KMS-11 (cell line): Measurements from ENCODE around the gene BSG.

Source experiments
- H2AFZ ChIP-seq: fragments of 200-600 bp; sonication (generic); 2 replicates; pipeline ENCODE4 v1.6.1; 2016; ENCODE audit warnings: antibody characterized with exemption, mixed run types, low read depth
- H3K27ac ChIP-seq: fragments of 200-600 bp; sonication (generic); 2 replicates; pipeline ENCODE4 v1.6.1; 2016; ENCODE audit warnings: mild to moderate bottlenecking, mixed run types
- H3K27me3 ChIP-seq: fragments of 200-600 bp; sonication (generic); 2 replicates; pipeline ENCODE4 v1.6.1; 2017; ENCODE audit warnings: mild to moderate bottlenecking, low read depth, mixed run types, moderate library complexity; ENCODE audit not compliant: insufficient read depth
- H3K36me3 ChIP-seq: fragments of 200-600 bp; sonication (generic); 2 replicates; pipeline ENCODE4 v1.6.1; 2017; ENCODE audit warnings: mild to moderate bottlenecking, mixed run types; ENCODE audit not compliant: insufficient read depth
- H3K4me1 ChIP-seq: fragments of 200-600 bp; sonication (generic); 2 replicates; pipeline ENCODE4 v1.6.1; 2016; ENCODE audit warnings: mild to moderate bottlenecking, low read depth, mixed run types; ENCODE audit not compliant: poor library complexity, severe bottlenecking
- H3K4me2 ChIP-seq: fragments of 200-600 bp; sonication (generic); 2 replicates; pipeline ENCODE4 v1.7.0; 2016; ENCODE audit warnings: mild to moderate bottlenecking, mixed run types
- H3K4me3 ChIP-seq: fragments of 200-600 bp; sonication (generic); IDR thresholded peaks from 2 replicates; pipeline ENCODE4 v1.6.1; 2017; ENCODE audit warnings: low read depth, low read length, mixed read lengths; ENCODE audit not compliant: insufficient read depth
- H3K79me2 ChIP-seq: fragments of 200-600 bp; sonication (generic); 2 replicates; pipeline ENCODE4 v1.6.1; 2016; ENCODE audit warnings: low read depth, mixed run types; ENCODE audit not compliant: insufficient read depth
- H3K9ac ChIP-seq: fragments of 200-600 bp; sonication (generic); 2 replicates; pipeline ENCODE4 v1.6.1; 2016; ENCODE audit warnings: mild to moderate bottlenecking, mixed run types
- H4K20me1 ChIP-seq: fragments of 200-600 bp; sonication (generic); 2 replicates; pipeline ENCODE4 v1.6.1; 2016; ENCODE audit warnings: mild to moderate bottlenecking, mixed run types; ENCODE audit not compliant: insufficient read depth
- TF ChIP-seq, protein P1 (sequence below): fragments of 200-600 bp; sonication (generic); conservative IDR thresholded peaks from 2 replicates; pipeline ENCODE4 v1.6.1; 2017; ENCODE audit warnings: low read depth, mild to moderate bottlenecking, antibody characterized with exemption, low read length, moderate library complexity, mixed read lengths

Gene BSG

DNA sequence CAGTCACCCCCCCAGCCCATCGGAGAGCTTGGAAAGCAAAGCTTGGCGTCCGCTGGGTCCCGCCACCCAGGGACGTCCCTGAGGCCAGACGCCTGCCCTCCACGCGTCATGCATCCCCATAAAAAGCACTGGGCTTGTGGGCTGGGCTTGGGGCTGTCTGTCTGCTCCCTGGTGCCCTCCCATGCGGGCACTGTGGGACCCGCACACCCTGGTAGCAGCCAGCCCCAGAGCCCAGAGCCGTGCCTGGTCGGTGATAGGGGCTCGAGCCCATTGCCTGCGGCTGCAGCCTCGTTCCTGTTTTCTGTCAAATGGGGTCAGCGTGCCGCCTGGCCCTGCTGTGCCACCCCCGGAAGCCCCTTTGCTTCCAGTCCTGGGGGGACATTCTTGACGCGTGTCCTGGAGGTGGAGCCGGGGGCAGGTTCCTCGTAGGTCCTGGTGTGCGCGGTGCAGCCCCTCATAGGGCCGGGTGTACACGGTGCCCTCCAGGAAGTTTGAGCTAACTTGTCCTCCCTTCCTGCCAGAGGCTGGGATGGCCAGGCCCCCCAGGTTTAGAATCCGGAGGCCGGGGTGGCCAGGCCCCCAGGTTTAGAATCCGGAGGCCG lies 32.9 kb upstream of the BSG start:
- H3K27ac ChIP-seq: no peak overlapping the region
- no peak overlapping the region for H3K4me2 ChIP-seq
- no peaks in the 10 kb centered on the region for H3K4me1 ChIP-seq
- no peak overlapping the region for H3K4me3 ChIP-seq
- H3K27me3 ChIP-seq: no peaks in the 10 kb centered on the region
- TF ChIP-seq, protein P1, sequence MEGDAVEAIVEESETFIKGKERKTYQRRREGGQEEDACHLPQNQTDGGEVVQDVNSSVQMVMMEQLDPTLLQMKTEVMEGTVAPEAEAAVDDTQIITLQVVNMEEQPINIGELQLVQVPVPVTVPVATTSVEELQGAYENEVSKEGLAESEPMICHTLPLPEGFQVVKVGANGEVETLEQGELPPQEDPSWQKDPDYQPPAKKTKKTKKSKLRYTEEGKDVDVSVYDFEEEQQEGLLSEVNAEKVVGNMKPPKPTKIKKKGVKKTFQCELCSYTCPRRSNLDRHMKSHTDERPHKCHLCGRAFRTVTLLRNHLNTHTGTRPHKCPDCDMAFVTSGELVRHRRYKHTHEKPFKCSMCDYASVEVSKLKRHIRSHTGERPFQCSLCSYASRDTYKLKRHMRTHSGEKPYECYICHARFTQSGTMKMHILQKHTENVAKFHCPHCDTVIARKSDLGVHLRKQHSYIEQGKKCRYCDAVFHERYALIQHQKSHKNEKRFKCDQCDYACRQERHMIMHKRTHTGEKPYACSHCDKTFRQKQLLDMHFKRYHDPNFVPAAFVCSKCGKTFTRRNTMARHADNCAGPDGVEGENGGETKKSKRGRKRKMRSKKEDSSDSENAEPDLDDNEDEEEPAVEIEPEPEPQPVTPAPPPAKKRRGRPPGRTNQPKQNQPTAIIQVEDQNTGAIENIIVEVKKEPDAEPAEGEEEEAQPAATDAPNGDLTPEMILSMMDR: no peak
- no peak overlapping the region for H3K9ac ChIP-seq
- no peaks in the 10 kb centered on the region for H3K79me2 ChIP-seq
- H4K20me1 ChIP-seq: no peaks in the 10 kb centered on the region
- H3K36me3 ChIP-seq: no peaks in the 10 kb centered on the region
- H2AFZ ChIP-seq: no peak overlapping the region

DNA sequence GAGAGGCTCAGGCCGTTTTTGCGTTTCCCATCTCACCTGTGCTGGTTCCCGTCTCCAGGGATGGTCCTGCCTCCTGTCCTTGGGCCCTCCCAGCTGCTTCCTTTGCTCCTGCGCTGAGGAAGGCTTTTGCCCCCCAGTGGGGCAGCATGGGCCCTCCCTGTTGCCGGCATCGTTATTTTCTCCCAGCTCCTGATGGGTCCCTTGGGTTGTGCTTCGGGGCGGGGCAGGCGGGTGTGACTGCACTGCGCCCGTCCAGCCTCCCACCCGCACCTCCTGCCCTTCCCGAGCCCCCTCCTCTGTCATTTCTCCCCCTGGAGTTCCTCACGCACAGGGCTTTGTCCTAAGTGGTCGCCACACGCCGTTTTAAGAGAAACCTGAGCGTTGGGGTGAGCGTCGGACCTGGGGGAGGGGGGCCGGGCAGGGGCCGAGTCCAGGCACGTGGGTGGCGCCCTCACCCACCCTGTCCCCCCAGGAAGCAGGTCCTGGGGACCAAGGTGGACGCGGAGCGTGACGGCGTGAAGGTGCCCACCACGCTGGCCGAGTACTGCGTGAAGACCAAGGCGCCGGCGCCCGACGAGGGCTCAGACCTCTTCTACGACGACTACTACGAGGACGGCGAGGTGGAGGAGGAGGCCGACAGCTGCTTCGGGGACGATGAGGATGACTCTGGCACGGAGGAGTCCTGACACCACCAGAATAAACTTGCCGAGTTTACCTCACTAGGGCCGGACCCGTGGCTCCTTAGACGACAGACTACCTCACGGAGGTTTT lies 31.3 kb upstream of the BSG start:
- no peaks in the 10 kb centered on the region for H3K79me2 ChIP-seq
- no peaks in the 10 kb centered on the region; the same call in 1 of the 2 replicates for H3K27me3 ChIP-seq
- H3K27ac ChIP-seq: no peak overlapping the region
- H3K4me2 ChIP-seq: no peak overlapping the region
- H4K20me1 ChIP-seq: no peaks in the 10 kb centered on the region
- no peak overlapping the region for H3K9ac ChIP-seq
- H3K4me3 ChIP-seq: no peak overlapping the region
- H2AFZ ChIP-seq: no peak overlapping the region
- no peaks in the 10 kb centered on the region for H3K4me1 ChIP-seq
- TF ChIP-seq, protein P1: no peak
- no peaks in the 10 kb centered on the region for H3K36me3 ChIP-seq

DNA sequence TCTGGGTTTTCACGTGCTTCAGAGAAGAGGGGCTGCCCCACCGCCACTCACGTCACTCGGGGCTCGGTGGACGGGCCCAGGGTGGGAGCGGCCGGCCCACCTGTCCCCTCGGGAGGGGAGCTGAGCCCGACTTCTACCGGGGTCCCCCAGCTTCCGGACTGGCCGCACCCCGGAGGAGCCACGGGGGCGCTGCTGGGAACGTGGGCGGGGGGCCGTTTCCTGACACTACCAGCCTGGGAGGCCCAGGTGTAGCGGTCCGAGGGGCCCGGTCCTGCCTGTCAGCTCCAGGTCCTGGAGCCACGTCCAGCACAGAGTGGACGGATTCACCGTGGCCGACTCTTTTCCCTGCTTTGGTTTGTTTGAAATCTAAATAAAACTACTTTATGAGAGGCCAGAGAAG lies 30.7 kb upstream of the BSG start:
- no peaks in the 10 kb centered on the region for H3K4me1 ChIP-seq
- TF ChIP-seq, protein P1: no peak

DNA sequence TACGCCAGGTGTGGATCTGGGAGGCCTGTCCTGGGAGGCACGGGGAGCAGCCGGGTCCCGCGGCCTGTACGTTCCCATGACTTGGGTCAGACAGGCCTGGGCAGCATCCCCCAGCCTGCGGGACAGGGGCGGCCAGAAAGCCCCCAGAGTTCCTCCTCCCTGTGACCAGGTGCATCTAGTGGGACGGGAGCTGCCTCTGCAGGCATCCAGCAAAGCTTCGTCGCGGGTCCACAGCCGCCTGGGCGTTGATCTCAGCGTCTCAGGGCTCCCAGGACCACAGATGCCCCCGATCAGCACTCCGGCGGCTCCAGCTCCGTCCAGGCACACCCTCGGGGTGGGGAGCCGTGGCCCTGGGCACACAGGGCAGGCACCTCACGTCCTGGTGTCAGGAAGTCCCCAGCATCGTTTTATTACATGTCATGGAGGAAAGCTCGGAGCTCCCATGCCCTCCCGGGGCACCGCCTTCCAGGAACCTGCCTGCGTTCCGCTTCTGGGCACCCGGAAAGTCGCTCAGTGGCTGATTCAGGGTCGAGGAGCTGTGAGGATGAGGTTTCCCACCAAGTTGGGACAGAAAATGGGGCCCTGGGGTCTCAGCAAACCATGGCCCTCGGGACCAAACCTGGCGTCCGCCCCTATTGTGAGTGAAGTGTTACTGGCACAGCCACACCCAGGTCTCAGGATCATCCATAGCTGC lies 30.1 kb upstream of the BSG start:
- TF ChIP-seq, protein P1: no peak
- H4K20me1 ChIP-seq: no peaks in the 10 kb centered on the region

More for the DNA sequence above, 30.7 kb upstream of the BSG start:
- no peak overlapping the region for H3K4me3 ChIP-seq
- H3K36me3 ChIP-seq: no peaks in the 10 kb centered on the region
- H2AFZ ChIP-seq: no peak overlapping the region
- H4K20me1 ChIP-seq: no peaks in the 10 kb centered on the region
- no peak overlapping the region for H3K27ac ChIP-seq
- no peak overlapping the region for H3K9ac ChIP-seq
- H3K79me2 ChIP-seq: no peaks in the 10 kb centered on the region
- no peak overlapping the region for H3K4me2 ChIP-seq
- no peaks in the 10 kb centered on the region; the same call in 1 of the 2 replicates for H3K27me3 ChIP-seq

More for the DNA sequence above, 30.1 kb upstream of the BSG start:
- Histone ChIP-seq H3K4me3 (no peak overlapping the region), H2AFZ (no peak overlapping the region), H3K4me1 (no peaks in the 10 kb centered on the region), H3K27me3 (no peaks in the 10 kb centered on the region; the same call in 1 of the 2 replicates), H3K9ac (no peak overlapping the region), H3K27ac (no peak overlapping the region), H3K36me3 (no peaks in the 10 kb centered on the region), H3K4me2 (no peak overlapping the region), H3K79me2 (no peaks in the 10 kb centered on the region)
